GM12872 (cell line): Measurements from ENCODE around the gene R3HCC1L.

Experiments
- TF ChIP-seq, protein P1 (sequence below): IDR thresholded peaks from 3 replicates; pipeline ENCODE4 v1.5.1; 2011; ENCODE audit warnings: low read depth, mild to moderate bottlenecking, low read length, moderate library complexity; ENCODE audit not compliant: insufficient read depth

Gene R3HCC1L

DNA sequence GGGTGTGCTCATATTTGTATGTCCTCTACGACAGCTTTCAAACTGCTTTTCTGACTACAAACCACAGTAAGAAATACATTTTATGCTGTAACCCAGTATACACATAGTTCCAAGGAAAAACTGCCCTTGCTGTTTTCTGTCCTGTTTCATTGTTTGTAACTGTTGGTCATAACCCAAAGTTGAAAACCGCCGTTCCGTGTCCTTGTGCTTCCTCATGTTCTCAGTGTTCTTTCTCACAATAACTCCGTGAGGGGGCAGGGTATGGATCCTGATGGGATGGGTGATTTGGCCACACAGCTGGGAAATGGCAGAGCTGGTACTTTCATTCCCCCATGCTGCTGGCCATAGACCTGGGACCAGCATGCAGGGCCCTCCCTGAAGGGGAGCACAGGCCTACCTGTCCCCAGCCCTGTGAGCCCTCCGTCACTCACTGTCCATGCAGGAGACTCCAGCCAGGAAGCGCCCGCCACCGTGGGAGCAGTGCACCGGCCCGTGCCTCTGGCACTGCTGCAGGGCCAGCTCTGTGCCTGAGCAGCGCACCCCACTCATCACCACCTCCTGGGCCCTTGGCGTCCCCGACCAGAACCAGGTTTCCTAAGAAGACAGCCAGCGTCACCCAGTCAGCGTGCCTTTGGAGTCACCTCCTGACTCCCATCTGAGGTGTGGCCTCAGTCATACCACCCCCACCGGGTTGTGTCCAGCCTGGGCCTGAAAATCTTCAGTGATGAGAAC is 120.9 kb downstream of the R3HCC1L start:
- TF ChIP-seq, protein P1, sequence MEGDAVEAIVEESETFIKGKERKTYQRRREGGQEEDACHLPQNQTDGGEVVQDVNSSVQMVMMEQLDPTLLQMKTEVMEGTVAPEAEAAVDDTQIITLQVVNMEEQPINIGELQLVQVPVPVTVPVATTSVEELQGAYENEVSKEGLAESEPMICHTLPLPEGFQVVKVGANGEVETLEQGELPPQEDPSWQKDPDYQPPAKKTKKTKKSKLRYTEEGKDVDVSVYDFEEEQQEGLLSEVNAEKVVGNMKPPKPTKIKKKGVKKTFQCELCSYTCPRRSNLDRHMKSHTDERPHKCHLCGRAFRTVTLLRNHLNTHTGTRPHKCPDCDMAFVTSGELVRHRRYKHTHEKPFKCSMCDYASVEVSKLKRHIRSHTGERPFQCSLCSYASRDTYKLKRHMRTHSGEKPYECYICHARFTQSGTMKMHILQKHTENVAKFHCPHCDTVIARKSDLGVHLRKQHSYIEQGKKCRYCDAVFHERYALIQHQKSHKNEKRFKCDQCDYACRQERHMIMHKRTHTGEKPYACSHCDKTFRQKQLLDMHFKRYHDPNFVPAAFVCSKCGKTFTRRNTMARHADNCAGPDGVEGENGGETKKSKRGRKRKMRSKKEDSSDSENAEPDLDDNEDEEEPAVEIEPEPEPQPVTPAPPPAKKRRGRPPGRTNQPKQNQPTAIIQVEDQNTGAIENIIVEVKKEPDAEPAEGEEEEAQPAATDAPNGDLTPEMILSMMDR, result no peak

DNA sequence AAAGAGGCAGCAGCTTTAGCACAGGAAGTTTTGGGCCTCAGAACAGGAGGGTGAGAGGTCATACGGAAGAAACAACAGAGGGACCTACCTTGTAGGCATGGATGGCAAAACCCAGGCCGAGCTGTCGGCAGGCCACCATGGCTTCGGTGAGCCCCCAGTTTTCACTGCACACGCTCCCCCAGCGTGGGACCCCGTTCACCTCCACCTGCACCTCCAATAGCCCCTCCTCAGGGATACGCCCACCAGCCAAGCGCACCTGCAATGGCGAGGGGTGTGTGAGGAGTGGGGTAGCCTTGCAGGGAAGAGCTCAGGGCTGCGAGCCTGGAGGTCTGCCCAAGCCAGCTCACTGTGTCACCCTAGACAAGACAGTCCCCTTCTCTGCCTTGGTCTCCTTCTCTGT is 122.2 kb downstream of the R3HCC1L start:
- TF ChIP-seq, protein P1, result no peak

DNA sequence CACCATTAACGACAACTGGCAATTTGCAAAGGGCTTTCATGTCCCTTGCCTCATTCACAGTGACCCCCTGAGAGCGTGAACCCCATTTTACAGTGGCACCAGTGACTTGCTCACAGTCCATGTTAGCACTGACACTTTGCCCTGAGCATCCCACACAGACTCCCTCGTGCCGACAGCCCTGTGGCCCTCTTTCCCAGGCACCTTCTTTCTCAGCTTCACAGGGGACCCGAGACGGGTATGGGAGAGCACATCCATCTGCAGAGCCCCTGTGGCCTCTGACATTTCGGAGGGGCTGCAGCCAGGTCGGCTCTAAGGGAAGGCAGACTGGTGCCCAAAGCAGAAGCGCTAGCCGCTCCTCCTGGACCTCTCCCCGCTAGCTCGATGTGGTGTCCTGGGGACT is 122.7 kb downstream of the R3HCC1L start:
- TF ChIP-seq, protein P1, result no peak

DNA sequence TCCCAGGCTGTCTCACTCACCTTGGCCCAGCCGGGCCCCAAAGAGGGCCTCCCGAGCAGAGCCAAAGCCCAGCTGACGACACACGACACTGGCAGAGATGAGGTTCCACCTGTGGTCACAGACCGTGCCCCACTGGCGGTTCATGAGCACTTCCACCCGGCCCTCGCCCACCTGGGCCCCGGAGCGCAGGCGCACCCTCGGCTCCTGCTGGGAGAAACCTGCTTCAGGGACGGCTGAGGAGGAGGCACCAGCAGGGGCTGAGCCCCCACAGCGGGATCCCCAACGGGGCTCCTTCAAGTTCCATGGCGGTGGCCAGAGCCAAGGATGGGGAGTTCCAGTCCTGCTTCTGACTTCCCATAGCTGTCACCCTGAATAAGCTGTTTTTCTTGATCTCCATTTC is 123.5 kb downstream of the R3HCC1L start:
- TF ChIP-seq, protein P1, result no peak

DNA sequence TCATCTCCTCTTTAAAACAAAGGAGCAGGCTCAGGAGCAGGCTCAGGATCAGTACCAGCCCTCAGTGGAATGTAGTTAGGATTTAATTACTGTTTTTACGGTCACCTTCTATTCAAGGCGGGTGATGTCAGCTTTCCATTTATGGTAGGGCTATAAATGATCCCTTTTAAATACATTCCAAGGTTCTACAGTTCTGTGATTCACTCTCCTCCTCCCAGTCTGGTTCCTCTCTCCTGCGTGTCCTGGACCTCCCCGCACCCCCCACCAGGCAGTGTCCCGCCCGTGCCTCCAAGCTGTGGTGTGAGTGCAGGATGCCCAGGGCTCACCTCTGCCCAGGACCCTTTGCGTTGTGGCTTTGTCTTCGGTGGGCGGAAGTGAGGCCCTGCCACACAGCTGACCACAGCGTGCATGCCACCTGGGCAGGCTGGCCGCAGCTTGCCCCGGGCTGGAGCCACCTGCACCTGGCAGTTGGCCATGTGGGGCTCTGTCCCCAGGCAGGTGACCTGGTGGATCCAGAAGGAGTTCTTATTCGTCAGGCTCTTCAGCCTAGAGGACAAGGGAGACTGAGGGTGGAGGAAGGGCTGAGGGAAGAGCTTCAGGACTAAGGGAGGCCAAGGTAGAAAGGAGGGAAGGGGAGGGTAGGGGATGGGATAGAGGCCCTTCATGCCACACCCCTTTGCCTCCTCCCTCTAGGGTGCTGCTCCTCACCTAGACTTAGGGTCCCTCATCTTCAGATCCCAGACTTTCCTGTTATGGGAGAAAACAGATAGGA is 124.4 kb downstream of the R3HCC1L start:
- TF ChIP-seq, protein P1, result no peak

DNA sequence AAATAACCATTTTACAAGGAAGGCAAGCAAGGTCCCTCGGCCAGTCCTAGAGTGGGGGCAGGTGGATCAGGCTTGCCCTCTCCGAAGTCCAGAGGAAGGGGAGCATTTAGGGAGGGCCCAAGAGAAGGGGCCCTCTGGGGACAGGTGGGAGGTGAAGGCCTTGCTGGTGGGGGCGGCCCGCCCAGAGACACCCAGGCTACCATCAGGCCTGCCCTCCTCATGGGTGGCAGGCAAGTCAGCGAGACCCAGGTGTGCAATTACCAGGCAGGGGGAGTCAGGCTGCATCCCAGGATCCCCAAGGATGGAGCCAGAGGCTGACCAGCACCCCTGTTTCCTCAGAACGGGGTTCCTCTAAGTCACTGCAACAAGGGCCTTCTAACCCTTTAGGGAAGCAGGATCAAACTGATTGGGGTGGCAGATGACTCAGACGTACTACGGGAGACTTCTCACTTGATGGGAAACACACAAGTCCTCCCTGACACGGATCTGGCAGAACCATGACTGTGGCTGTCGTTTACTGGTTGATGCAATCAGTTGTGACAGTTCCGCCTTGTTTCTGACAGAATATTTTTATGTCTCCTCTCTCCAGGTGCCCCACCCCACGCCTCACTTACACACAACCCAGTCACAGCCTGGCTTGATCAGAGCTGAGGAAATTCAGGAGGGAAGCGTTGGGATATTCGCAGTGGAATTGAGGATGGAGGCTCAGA is 125.3 kb downstream of the R3HCC1L start:
- TF ChIP-seq, protein P1, result no peak

DNA sequence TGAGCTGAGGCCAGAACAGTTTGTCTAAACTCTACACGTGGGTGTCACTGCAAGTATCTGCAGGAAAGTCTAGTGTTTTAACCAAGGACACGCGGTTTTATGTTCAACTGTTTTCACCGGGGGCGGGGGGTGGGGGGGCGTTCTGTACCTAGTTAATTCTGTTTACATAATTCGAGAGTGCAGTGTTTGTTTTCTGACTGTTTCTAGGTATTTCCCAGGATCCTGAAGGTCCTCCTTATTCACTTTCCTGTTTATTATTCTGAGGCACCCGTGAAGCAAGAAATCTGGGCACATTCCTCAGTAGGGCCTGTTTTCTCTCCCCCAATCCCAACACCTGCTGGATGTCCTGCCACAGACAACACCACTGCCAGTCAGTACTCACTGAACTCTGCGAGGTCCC is 125.9 kb downstream of the R3HCC1L start:
- TF ChIP-seq, protein P1, result no peak
